ENCODE results near the gene C11orf87.

C11orf87 gene

DNA sequence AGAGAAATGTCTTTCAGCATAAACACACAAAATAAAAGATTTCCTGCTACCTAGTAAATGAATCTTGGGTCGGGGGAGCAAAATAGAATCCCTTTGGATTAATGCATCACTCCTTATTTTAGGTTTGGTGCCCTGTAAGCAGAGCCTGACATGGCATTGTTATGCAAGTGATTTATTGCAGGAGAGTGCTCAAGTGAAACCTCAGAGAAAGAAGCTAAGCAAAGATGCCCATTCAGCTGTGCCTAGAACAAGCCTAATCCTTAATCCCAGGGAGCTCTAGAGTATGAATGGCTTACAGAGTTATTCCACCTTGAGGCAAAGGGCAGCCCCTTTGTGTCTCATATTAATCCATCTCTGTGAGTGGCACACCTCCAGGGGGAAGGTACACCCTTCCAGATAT is 21.1 kb downstream of the C11orf87 start:
- FAIRE-seq, result no peak

DNA sequence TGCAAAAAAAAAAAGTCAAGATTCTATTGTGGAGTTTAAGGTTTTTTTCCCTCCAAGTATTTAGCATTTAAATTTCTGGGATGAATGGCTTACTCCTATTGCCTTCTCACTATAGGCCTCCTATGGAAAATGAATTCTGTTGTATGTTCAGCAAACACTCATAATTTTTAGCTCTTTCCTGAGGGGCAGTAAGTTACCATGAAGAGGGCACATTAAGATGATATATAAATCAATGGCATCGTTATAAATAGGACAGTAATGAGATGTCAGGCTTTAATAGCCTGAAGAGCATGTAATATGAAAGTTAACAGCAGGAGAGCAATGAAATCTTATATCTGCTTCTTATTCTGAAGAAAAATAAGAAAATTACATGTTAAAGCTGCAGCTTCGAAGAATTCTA is 32.9 kb downstream of the C11orf87 start:
- FAIRE-seq, result no peak
